Right cardiac atrium (tissue), 5 donors: ENCODE measurements around the gene OPN3. TPM values are rescaled to one million over a fixed set of nuclear protein-coding genes. Genes with fewer than 3 reads are reported as not detected.

Experiments
- ATAC-seq, 2 donors: fragments of 200-7000 bp; cut with Tn5 transposase; one replicate each; pipeline versions ENCODE4 v1.8.0 to v1.9.1; 2020; ENCODE audit warnings: moderate library complexity in 2 of 2, mild to moderate bottlenecking in 1 of 2
- DNase-seq, 3 donors: peaks; one replicate each; pipeline ENCODE4 v3.0.0-alpha.2; 2020
- H3K27ac ChIP-seq: one replicate; pipeline ENCODE4 v1.5.1; 2013; ENCODE audit warnings: mild to moderate bottlenecking, low read length, control low read depth, moderate library complexity
- H3K27me3 ChIP-seq: one replicate; pipeline ENCODE4 v1.6.1; 2013; ENCODE audit not compliant: control insufficient read depth, insufficient read depth
- H3K4me1 ChIP-seq: one replicate; pipeline ENCODE4 v1.6.1; 2013; ENCODE audit warnings: low read length; ENCODE audit not compliant: control insufficient read depth, insufficient read depth
- H3K4me3 ChIP-seq: one replicate; pipeline ENCODE4 v1.5.1; 2013; ENCODE audit warnings: low read length, control low read depth
- H3K9me3 ChIP-seq: one replicate; pipeline ENCODE4 v1.6.1; 2013; ENCODE audit warnings: low read length; ENCODE audit not compliant: control insufficient read depth
- WGBS: extraction: QIAGEN DNeasy Blood & Tissue Kit; methylation state at CpG from one replicate; pipeline ENCODE4 v1.1.7; 2013; 5-methylcytosine and 5-hydroxymethylcytosine counted together
- intact Hi-C, 4 donors: fragments of 100-400 bp; cut with DNase I; formaldehyde crosslinking; loops; one replicate each; pipeline versions ENCODE4 v1.11.0 to v1.14.0; 2022 to 2023
- polyA plus RNA-seq: library from polyadenylated mRNA; stranded (reverse); fragments of 200-250 nt; gene quantifications from one replicate; pipeline ENCODE4 v1.2.3, GENCODE V29; 2013
- total RNA-seq, 4 donors: library from RNA; stranded (reverse); fragmentation: NEBNext Ultra II Directional; extraction: Animal tissue kit (Norgen Biotek cat#: 25700); gene quantifications; one replicate each; pipeline ENCODE4 v1.2.1, GENCODE V29; 2021
- donor health status: healthy with polysubstance abuse.
- donor health status: DM: no; HTN: yes; CAD: no.
- donor health status: DM: no; HTN: no; CAD: no.
- donor health status: DM: no; HTN: yes; CAD: no; lungs with severe emphysema.
- donor health status: DM: yes; HTN: yes; CAD: no.

The OPN3 gene
- total and polyA plus RNA-seq, 5 donors: 4.4 to 8.2 (median 7.2) TPM

- Histone ChIP-seq H3K27me3 (no peaks in the 10 kb centered on the region), H3K9me3 (no peaks in the 10 kb centered on the region), H3K4me3 (no peak overlapping the region), H3K4me1 (peaks cover 1% of the 10 kb centered on the region), H3K27ac (no peak overlapping the region)
- DNase-seq: no peak
- 97% methylated on average over 7 of the region's 7 CpGs for WGBS
- ATAC-seq: no peak
- intact Hi-C loops: loop anchor here in 3 of 4 donors (10.0 kb wide), 4 partner anchors 83 to 387 kb away; partner anchors contain the start of gene KMO (in 1 of the 3)
Observed at GRCh38 chr1:241617426-241617825, 22.7 kb downstream of the OPN3 start.

GRCh38 chr1:241615043-241615974 is 24.9 kb downstream of the OPN3 start:
- intact Hi-C loops: loop anchor here in 3 of 4 donors (10.0 kb wide), 4 partner anchors 81 to 389 kb away; partner anchors contain the start of gene KMO (in 1 of the 3)
- H3K27me3 ChIP-seq: no peaks in the 10 kb centered on the region
- ATAC-seq (no peak), DNase-seq (no peak)
- H3K4me3 ChIP-seq: no peak overlapping the region
- H3K27ac ChIP-seq: no peak overlapping the region
- 89% methylated on average over 8 of the region's 8 CpGs for WGBS
- H3K9me3 ChIP-seq: no peaks in the 10 kb centered on the region
- H3K4me1 ChIP-seq: no peaks in the 10 kb centered on the region

- no peaks in the 10 kb centered on the region for H3K9me3 ChIP-seq
- ATAC-seq (no peak), DNase-seq (no peak)
- WGBS: 80% methylated on average over 4 of the region's 4 CpGs
- H3K4me3 ChIP-seq: no peak overlapping the region
- H3K27me3 ChIP-seq: no peaks in the 10 kb centered on the region
- H3K27ac ChIP-seq: no peak overlapping the region
- intact Hi-C loops: loop anchor here in 3 of 4 donors (10.0 kb wide), 4 partner anchors 80 to 390 kb away; partner anchors contain the start of gene KMO (in 1 of the 3)
- H3K4me1 ChIP-seq: no peaks in the 10 kb centered on the region
Observed at GRCh38 chr1:241614572-241614971, 25.6 kb downstream of the OPN3 start.

GRCh38 chr1:241614144-241614543 is 26.0 kb downstream of the OPN3 start:
- Histone ChIP-seq H3K27me3 (no peaks in the 10 kb centered on the region), H3K4me1 (no peaks in the 10 kb centered on the region), H3K27ac (no peak overlapping the region), H3K9me3 (no peaks in the 10 kb centered on the region), H3K4me3 (no peak overlapping the region)
- no peak for DNase-seq
- intact Hi-C loops: loop anchor here in 3 of 4 donors (10.0 kb wide), 4 partner anchors 79 to 391 kb away; partner anchors contain the start of gene KMO (in 1 of the 3)
- no peak for ATAC-seq
- 92% methylated on average over 4 of the region's 4 CpGs for WGBS

- intact Hi-C loops: loop anchor here in 3 of 4 donors (10.0 kb wide), 4 partner anchors 78 to 392 kb away; partner anchors contain the start of gene KMO (in 1 of the 3)
- 72% methylated on average over 9 of the region's 9 CpGs for WGBS
- H3K27ac ChIP-seq: no peak overlapping the region
Observed at GRCh38 chr1:241612533-241613477, 27.4 kb downstream of the OPN3 start.

GRCh38 chr1:241611736-241612135 is 28.4 kb downstream of the OPN3 start:
- DNase-seq (no peak), ATAC-seq (no peak)
- H3K4me3 ChIP-seq: no peak overlapping the region
- no peaks in the 10 kb centered on the region for H3K27me3 ChIP-seq
- H3K27ac ChIP-seq: no peak overlapping the region
- 72% methylated on average over 1 of the region's 1 CpG for WGBS
- no peaks in the 10 kb centered on the region for H3K4me1 ChIP-seq
- no peaks in the 10 kb centered on the region for H3K9me3 ChIP-seq
- intact Hi-C loops: loop anchor here in 3 of 4 donors (10.0 kb wide), 4 partner anchors 77 to 393 kb away; partner anchors contain the start of gene KMO (in 1 of the 3)

More at GRCh38 chr1:241612533-241613477, 27.4 kb downstream of the OPN3 start:
- DNase-seq (no peak), ATAC-seq (no peak)
- no peaks in the 10 kb centered on the region for H3K4me1 ChIP-seq
- H3K27me3 ChIP-seq: no peaks in the 10 kb centered on the region
- H3K4me3 ChIP-seq: no peak overlapping the region
- no peaks in the 10 kb centered on the region for H3K9me3 ChIP-seq

- ATAC-seq (peak; percentile 81 to 85), DNase-seq (no peak)
- H3K9me3 ChIP-seq: no peaks in the 10 kb centered on the region
- no peaks in the 10 kb centered on the region for H3K27me3 ChIP-seq
- no peak overlapping the region for H3K4me3 ChIP-seq
- 4% methylated on average over 3 of the region's 3 CpGs for WGBS
- no peaks in the 10 kb centered on the region for H3K4me1 ChIP-seq
- no peak overlapping the region for H3K27ac ChIP-seq
- intact Hi-C loops: loop anchor here in 3 of 4 donors (10.0 kb wide), 4 partner anchors 76 to 394 kb away; partner anchors contain the start of gene KMO (in 1 of the 3)
Observed at GRCh38 chr1:241611063-241611462, 29.1 kb downstream of the OPN3 start.

GRCh38 chr1:241610056-241610815 is 29.9 kb downstream of the OPN3 start:
- 34% methylated on average over 8 of the region's 8 CpGs for WGBS
- intact Hi-C loops: loop anchor here in 3 of 4 donors (10.0 kb wide), 4 partner anchors 75 to 395 kb away; partner anchors contain the start of gene KMO (in 1 of the 3)

GRCh38 chr1:241608379-241609033 is 31.7 kb downstream of the OPN3 start:
- 18% methylated on average over 3 of the region's 3 CpGs for WGBS

More at GRCh38 chr1:241610056-241610815, 29.9 kb downstream of the OPN3 start:
- Histone ChIP-seq H3K27ac (no peak overlapping the region), H3K27me3 (no peaks in the 10 kb centered on the region), H3K4me1 (no peaks in the 10 kb centered on the region), H3K4me3 (no peak overlapping the region), H3K9me3 (no peaks in the 10 kb centered on the region)
- DNase-seq (peak in 1 of 3 donors; percentile 32), ATAC-seq (peak; percentile 70 to 81)

More at GRCh38 chr1:241608379-241609033, 31.7 kb downstream of the OPN3 start:
- intact Hi-C loops: loop anchor here in 1 of 4 donors (10.0 kb wide), 1 partner anchor 236 kb away; the partner anchor contains the start of gene EXO1
- Histone ChIP-seq H3K27ac (no peak overlapping the region), H3K4me3 (no peak overlapping the region), H3K27me3 (no peaks in the 10 kb centered on the region), H3K4me1 (no peaks in the 10 kb centered on the region), H3K9me3 (no peaks in the 10 kb centered on the region)
- no peak for DNase-seq
- no peak for ATAC-seq
